Transverse colon (tissue), 4 donors: ENCODE measurements around the gene AHSA1.

Source experiments
- EP300 ChIP-seq: sonication (generic); formaldehyde crosslinking; IDR thresholded peaks from one replicate; pipeline ENCODE4 v1.6.1; 2017; ENCODE audit warnings: antibody characterized with exemption, low read depth
- POLR2A ChIP-seq: fragments of 450-650 bp; IDR thresholded peaks from one replicate; pipeline ENCODE4 v1.6.1; 2016; ENCODE audit warnings: antibody characterized with exemption, mild to moderate bottlenecking, moderate library complexity
- POLR2AphosphoS5 ChIP-seq, 3 donors: sonication (generic); formaldehyde crosslinking; IDR thresholded peaks; one replicate each; pipeline ENCODE4 v1.6.1; 2016; ENCODE audit warnings: antibody characterized with exemption in 3 of 3
- TF ChIP-seq, protein P1 (sequence below), 5 experiments: fragments of 200-600 bp in 3 of 5; fragments of 450-650 bp in 2 of 5; sonication (generic) in 3 of 5; IDR thresholded peaks; 1 replicate in 2 of 5; 2 replicates in 3 of 5; pipeline ENCODE4 v1.5.1; 2016 to 2017; ENCODE audit warnings: antibody characterized with exemption in 5 of 5, inconsistent platforms in 3 of 5, mild to moderate bottlenecking in 2 of 5, moderate library complexity in 1 of 5

DNA sequence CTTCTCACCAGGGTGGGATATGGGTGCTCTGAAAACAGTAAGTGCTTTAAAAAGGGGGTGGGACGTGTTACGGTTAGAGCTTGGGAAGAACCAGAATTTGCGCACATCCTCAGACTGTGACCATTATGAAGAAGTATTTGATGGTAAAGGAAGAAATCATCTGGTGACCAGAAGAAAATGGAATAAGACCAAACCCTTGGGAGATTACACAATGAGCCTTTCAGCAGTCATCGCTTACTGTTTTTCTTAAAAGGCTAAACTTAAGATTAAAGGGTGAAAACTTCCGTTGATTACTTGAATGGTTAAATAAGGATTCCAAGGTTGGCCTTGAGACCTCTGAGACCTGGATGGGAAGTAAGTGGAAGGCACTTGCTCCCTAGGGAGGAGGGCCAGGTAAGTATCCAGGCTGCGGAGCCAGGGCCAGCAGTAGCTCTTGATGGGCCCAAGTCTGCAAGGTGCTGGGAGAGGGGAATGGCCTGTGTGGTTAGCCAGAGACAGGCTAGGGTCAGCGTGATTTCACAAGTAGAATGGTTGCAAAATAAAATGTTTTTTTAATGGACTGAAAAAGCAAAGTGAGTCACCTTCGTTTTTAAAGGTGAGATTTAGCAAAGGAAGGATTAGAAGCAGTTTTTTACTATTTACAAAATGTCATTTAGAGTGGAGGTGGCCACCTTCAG is 53.7 kb downstream of the AHSA1 start:
- TF ChIP-seq, protein P1, sequence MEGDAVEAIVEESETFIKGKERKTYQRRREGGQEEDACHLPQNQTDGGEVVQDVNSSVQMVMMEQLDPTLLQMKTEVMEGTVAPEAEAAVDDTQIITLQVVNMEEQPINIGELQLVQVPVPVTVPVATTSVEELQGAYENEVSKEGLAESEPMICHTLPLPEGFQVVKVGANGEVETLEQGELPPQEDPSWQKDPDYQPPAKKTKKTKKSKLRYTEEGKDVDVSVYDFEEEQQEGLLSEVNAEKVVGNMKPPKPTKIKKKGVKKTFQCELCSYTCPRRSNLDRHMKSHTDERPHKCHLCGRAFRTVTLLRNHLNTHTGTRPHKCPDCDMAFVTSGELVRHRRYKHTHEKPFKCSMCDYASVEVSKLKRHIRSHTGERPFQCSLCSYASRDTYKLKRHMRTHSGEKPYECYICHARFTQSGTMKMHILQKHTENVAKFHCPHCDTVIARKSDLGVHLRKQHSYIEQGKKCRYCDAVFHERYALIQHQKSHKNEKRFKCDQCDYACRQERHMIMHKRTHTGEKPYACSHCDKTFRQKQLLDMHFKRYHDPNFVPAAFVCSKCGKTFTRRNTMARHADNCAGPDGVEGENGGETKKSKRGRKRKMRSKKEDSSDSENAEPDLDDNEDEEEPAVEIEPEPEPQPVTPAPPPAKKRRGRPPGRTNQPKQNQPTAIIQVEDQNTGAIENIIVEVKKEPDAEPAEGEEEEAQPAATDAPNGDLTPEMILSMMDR (IDR thresholded peaks at IDR 0.05) = no peak
- TF ChIP-seq POLR2AphosphoS5 (IDR thresholded peaks at IDR 0.05) = no peak
- TF ChIP-seq POLR2A = no peak
- no peak for TF ChIP-seq EP300
